GM21390 (cell line): Measurements from ENCODE around the gene WWC1.
"Not testable (repeated sequence)": the region's sequence is repeated elsewhere in the genome, so short reads cannot be mapped to it uniquely, and the experiment has no call there.

ENCODE experiments used
- ATAC-seq: cut with Tn5 transposase; IDR thresholded peaks from one replicate; pipeline ENCODE4 v1.9.1; 2021; ENCODE audit not compliant: unreplicated experiment

Gene WWC1

DNA sequence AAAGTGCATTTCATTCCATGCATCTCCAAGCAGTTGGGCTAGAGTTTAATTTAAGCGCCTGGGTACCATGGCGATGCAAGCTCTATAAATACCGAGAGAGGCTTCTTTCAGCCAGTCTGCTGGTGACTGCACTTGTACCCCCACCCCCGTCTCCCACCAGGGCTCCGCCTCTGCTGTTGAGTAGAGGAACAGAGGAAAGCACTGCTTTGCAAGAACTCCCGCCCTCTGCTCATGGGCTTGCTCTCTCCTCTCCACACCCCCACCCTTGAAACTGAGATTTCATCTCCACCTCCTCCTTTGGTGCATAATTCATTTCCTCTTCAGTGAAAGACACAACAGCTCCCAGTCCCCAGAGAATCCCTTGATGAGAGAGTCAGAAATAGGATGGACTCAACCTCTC is 5.1 kb upstream of the WWC1 start:
- no peak for ATAC-seq

DNA sequence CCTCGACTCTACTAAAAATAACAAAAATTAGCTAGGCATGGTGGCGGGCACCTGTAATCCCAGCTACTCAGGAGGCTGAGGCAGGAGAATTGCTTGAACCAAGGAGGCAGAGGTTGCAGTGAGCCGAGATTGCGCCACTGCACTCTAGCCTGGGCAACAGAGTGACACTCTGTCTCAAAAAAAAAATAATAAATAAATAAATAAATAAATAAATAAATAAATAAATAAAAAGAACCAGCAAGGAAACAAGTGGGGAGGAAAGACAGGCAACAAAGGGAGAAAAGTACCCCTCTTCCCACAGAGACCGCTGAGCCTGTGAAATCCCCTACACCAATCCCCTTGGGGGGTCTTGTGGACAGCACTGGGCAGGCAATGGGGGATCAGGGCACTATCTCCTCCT is 4.6 kb upstream of the WWC1 start:
- ATAC-seq, result not testable (repeated sequence)

DNA sequence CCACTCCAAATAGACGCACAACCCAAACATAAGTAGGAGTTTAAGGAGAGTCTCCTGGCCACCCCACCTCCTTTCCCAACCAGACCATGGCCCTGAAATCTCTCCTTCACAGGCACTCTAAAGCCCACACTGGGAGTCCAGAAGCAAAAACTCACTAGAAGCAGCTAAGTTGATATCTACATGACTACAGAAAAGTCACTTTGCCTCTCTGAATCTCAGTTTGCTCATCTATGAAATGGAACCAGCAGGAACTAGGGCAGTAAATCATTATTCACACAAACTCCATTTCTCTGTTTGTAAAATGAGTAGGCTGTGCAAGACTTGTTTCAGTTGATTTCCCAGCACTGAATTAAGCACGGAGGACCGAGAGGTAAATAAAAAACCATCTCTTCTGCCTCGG is 4.1 kb upstream of the WWC1 start:
- no peak for ATAC-seq

DNA sequence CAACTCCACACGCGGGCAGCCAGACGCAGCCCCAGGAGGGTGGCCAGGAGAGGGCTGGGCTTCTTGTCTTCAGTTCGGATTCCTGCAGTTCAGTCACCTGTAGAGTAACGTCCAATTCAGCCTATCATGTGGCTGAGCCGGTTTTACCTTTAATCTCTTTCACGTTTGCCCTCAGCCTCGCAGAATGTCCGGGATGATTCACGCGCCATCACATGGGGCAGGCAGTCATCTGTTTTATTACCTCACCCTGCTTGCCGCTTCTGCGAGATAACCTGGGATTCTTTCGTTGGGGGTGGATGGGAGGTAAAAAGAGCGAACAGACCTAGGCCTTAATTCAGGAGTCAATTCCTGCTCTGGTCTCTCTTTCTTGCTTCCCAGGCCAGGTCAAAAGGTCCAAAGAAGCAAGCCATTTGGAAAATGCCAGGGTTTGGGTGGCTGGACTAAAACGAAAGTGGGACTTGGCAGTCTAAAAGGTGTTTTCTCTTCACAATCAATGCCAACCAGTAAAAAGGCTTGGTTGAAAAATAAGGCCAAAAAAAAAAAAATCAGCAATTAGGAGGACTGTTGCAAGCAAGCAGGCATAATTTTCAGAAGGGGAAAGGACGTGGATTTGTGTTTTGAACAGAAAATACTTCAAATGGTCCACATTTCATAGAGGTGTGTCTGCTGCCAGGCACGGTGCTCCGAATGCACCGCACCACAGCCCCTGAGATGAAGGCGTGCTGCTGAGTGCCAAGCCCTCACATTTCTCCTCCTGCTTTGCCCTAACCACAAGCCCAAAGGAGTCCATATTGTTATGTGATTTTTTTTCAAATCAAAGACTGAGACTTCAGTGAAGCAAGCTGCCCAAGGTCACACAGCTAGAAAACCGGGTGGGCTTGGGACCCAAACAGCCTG is 2.8 kb upstream of the WWC1 start:
- no peak for ATAC-seq

DNA sequence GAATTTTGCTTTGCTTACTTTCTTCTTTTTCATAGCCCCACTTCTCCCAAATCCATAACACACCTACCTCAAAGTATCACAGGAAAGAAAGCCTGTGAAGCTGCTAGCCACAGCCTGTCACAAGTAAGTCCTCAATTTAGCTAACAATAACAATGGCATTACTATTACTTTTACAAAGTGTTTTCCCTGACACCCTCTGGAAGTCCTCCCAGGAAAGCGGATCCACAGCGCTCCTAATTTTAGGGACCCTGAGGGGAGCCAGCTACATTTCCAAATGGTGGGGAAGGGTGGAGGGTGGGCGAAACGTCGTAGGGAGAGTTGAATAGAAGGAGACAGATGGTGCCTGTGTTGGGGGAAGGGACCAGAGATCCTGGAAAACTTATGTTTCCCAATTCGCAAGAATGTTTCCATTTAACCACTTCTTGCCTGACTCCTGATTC is 523 bp upstream of the WWC1 start:
- no peak for ATAC-seq

DNA sequence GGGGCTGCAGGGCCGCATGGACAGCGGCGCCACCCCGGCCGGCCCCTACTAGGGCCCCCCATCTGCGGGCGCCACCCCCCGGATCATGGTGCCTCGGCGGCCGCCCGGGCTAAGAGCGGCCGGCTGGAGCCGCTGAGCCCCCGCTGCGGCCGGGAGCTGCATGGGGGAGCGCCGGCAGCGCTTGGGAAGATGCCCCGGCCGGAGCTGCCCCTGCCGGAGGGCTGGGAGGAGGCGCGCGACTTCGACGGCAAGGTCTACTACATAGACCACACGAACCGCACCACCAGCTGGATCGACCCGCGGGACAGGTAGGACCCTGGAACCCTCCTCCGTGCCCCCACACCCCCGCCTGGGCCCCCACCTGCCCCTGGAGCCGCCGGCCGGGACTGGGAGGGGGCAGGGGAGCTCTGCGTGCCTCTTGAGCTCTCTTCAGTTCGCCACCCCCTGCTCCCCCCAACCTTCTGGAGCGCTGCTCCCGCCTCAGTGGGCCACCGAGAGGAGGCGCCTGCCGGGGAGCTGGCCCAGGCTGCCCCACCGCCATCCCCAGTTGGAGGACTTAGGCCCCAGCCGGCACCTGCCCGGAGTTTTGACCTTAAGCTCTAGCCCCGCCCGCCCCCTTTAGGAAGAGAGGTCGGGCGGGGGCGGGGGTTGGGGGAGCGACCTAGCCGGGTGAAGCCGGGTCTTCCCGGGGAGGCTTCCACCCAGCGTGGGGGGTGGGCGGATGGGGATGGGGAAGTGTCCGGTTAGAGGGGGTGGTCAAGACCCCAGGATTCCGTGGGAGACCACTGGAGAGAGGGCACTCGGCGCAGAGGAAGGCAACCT is 730 bp downstream of the WWC1 start:
- peak; percentile 21 for ATAC-seq

DNA sequence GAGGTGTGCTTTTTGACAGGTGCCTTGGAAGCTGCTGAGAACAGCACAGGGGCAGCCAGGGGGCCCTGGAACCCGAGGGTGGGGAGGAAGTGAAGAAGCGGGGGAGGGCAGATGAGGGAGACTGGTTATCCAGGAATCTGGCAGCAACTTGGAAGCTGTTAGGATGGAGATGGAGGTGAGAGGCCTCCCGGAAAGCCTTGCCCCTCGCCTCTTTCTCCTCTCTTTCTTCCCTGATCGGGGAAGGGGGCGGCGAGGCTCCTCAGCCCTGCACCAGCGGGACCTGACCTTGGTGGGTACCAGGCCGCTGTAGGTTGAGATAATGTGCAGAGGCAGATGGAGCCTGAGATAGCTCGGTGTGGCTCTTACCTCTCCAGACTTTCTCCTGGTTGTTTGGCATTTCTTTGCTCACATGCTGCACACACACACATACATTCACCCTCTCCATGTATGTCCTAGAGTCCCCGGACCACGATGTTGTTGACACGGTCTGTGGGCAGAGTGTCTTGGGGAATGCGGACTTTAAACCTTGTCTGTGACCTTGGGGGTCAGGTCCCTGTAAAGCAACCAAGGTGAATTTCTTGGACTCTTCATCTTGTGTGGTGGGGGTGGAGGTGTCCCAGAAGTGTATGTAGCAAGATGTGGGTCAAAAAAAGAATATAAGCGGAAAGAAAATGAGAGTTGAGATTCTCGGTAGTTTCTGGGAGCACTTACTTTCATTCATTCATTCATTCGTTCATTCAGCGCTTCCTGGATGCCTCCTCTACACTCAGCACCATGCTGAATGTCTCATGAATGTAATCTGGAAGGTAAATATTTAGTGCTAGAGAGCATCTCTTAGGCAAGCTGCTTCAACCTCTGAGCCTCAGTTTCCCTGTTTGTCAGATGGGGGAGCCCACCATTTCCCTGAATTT is 1.6 kb downstream of the WWC1 start:
- no peak for ATAC-seq

DNA sequence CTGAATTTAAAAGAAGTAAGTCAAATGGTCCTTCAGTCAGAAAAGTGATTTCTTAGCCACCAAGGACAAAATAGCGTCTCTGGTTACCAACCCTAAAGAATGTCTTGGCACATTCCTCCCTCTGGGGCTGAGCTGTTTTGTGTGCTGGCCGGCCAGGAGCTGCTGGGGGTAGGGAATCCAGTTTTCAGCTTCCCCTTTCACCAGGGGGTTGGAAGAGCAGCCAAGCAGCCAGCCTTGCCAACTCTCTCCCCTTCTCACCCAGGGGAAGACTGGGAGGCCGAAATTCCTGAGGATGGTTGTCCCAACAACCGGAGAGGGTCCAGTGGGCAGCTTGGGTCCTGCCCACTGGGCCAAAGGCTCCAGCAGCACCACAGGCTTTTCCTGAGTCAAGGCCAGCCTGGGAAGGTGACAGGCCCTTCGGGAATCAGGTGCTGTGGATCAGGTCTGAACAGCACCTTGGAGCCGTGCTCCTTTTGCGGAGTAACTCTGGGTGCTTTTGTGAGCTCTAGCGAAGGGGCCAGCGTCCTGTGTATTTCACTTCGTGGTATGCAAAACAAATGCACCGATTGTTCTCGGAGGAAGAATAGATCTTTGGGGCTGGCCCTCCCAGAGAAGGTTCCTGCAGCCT is 4.2 kb downstream of the WWC1 start:
- ATAC-seq, result no peak

DNA sequence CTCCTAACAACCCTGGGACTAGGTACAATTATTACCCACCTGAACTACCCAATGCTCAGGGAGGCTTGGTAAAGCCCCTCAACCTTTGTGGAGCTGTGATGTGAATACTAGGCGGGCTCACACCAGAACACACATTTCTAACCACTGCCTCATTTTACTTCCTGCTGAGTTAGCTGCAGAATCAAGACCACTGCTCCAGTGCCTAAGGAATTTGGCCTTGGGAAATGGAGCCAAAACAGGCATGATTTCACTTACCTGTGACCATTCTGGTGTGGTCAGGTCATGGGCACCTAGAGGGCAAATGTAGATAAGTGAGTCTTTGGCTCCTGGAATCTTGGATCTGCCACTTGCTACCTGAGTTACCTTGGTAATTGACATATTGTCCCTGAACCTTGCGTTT is 5.2 kb downstream of the WWC1 start:
- no peak for ATAC-seq

DNA sequence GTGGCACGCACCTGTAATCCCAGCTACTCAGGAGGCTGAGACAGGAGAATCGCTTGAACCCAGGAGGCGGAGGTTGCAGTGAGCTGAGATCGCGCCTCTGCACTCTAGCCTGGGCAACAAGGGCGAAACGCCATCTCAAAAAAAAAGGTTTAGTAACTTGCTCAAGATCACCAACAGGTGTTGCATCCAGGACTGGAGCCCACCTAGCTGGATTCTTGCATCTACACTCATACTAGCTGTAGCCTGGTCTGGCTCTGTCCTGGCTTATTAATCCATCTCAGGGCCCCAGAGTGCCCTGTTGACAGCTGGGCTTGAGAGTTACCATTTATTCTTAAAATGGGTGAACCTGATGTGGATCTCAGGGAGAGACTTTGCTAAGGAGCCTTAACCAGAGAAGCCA is 7.5 kb downstream of the WWC1 start:
- no peak for ATAC-seq

DNA sequence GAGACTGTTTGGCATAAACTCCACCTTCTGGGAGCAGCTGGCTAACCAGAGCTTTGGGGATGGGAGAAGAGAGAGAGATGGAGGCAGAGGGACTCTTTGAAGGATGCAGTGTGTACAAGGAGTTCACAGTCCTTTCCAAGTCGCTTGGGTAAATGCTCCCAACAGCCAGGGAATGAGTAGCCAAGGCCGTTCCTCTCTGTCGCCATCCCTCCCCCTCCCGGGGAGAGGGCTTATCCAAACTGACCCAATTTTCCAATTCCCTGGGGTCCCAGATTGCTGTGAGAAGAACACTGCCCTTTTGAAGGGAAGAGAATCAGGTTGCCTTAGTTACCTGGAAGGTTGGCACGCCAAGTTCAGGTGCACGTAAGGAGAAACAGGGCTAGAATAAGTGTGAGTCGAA is 7.9 kb downstream of the WWC1 start:
- ATAC-seq, result no peak

DNA sequence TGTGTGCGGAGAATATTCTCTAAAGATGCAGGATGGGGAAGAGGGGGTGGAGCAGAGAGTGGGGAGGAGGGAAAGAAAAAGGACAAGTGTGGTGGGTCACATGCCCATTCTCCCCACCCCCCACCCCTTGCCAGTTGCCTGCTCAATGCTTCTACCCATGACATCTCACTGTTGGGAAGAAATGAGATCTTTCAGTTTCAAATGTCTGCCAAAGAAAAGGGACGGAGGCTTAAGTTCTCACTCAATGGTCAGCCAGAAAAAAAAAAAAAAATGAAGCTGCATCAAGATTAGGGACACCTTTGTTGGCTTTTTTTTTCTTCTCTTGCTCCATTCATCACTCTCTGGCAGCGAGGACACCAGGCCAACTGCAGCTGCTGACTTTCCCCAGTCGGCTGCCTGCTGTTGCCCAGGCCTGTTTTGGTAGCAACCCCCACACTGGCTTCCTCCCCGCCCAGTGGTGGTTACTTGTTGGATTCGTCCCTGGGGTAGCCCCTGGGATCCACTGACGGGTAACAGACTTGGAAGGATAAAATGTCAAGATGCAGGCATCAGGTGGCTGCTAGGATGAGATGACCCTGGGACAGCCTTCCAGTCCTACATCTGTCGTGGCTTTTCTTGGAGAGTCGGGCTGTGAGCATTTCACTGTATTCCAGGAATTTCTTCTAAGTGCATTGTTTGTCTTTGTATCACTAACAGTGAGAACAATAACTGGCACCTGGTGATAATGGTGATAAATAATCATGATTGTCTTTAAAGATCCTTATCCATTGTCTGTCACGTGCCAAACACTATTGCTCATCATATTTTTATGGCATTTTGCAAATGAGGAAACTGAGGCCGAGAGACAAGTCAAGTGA is 9.1 kb downstream of the WWC1 start:
- no peak for ATAC-seq

DNA sequence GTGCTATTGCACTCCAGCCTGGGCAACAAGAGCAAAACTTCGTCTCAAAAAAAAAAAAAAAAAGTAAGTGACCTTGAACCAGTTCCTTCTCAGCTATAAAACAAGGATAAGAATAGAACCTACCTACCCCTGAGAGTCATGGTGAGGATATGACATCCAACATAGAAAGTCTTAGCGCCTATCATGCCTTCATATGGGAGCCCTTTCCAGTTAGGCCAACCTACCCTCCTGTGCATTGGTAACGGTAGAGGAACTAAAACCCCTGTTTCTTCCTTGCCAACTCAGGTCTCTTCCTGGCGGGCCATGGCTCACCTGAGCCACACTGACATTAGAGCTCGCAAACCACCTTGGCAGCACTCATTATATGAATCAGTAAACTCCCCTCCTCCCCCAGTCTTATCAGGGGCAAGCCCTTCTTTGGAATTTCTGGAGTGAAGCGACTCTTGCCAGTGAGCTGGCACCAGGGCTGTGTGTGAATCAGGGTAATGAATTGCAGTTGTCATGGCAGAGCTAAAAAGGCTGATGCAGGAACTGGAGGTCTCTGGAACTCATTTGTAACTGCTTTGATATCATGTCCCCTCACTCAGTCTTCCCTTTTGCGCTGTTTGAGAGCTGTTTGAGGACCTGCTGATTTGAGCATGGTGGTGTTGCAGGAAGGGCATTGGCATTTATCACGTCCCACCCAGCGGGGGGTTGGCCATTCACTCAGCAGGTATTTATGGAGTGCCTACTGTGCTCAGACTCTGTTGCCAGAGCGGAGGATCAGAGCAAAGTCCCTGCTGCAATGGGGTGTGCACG is 10.3 kb downstream of the WWC1 start:
- no peak for ATAC-seq

DNA sequence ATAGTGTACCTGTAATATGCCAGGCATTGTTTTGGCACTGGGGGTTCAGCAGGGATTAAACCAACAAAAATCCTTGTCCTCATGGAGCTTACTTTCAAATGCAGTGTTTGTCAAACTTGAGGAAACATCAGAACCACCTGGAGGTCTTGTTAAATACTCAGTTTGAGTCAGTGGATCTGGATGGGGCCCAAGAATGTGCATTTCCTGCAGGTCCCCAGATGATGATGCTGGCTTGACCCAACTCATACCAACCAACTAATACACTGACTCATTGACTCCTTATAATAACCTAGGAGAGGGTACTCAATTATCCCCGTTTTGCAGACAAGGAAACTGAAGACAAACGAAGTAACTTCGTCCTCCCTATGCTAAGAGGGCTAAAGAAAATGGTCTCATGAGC is 11.3 kb downstream of the WWC1 start:
- no peak for ATAC-seq

DNA sequence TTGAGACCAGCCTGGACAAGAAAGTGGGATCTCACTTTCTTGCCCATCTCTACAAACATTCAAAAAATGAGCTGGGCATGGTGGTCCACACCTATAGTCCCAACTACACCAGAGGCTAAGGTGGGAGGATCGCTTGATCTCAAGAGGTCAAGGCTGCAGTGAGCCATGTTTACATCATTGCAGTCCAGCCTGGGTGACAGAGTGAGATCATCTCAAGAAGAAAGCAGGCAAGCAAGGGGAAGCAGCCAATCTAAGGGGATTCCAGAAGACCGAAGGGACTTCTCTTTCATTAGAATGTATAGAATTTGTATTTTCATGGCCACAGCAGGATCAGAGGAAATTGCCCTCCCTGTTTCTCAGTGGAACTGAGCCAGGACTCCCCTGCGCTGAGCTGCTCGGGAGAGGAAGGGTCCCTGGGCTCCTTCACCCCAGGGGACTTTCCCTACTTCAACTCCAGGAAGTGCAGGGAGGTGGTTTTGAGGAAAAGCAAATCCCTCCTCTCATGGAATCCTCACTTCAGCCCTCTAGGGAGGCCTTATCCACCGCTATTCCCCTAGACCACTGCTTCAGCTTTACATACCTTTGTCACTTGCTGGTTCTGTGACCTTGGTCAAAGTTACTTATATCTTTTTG is 12.1 kb downstream of the WWC1 start:
- no peak for ATAC-seq

DNA sequence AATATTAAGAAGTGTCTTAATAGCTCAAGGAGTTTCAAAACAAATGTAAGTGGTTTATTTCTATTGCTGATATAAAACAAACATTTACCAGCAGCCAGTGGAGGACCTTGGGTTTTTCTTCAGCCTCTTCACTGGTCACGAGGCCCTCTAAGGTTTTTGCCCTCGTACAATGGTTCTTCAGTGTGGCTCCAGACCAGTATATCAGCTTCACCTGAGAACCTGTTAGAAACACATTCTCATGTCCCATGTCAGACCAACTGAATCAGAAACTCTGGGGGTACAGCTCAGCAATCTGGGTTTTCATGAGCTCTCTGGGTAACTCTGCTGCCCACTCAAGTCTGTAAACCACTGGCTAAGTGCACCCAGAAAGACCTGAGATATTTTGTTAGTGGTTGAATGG is 12.9 kb downstream of the WWC1 start:
- ATAC-seq, result no peak

DNA sequence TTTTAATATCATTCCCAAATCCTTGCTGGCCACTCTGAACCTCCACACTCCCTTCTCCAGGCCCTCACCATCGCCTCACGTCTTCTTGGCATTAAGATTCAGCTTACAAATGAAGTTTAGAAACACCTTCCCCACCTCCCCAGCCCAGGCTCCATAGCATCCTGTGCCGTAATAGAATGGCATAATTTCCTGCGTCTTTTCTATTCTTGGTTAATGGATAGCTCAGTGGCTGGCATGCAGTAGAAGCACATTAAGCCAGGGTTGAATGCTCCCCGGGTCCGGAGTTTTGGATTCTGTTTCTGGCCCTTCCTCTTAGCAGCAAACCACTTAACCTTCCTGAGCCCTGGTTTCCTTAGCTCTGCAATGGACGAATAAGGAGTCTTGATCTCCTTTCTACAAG is 13.8 kb downstream of the WWC1 start:
- no peak for ATAC-seq

DNA sequence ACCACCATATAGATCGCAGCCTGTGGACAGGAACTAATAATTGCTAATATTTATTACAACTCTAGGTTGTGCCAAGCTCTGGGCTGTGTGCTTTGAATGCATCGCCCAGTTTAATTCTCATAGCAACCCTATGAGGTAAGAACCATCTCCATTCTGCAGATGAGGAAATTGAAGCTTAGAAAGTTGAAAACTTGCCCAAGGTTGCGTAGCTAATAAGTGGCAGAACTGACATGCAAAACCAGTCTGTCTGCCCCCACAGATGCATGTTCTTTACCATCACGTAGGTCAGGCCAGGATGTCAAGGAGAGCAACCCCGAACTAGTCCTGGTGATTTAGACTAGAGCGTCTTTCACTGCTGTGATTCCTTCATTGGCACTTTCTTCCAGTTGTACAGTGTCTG is 15.6 kb downstream of the WWC1 start:
- no peak for ATAC-seq
